Dermis blood vessel endothelial cell (primary cell): Measurements from ENCODE around the gene MEDAG. TPM values are rescaled to one million over a fixed set of nuclear protein-coding genes. Genes with fewer than 3 reads are reported as not detected.
A peak's percentile ranks its signal among the peaks of the same experiment; 100 is the strongest.

Source experiments
- DNase-seq: peaks from one replicate; pipeline ENCODE4 v3.0.0; 2010
- total RNA-seq: library from RNA; depleted of rRNA; stranded (reverse); fragments of >200 nt; gene quantifications from 2 replicates; pipeline ENCODE4 v1.2.3, GENCODE V29; 2014

MEDAG gene
- 30.6 and 37.1 TPM in 2 replicates for total RNA-seq

DNA sequence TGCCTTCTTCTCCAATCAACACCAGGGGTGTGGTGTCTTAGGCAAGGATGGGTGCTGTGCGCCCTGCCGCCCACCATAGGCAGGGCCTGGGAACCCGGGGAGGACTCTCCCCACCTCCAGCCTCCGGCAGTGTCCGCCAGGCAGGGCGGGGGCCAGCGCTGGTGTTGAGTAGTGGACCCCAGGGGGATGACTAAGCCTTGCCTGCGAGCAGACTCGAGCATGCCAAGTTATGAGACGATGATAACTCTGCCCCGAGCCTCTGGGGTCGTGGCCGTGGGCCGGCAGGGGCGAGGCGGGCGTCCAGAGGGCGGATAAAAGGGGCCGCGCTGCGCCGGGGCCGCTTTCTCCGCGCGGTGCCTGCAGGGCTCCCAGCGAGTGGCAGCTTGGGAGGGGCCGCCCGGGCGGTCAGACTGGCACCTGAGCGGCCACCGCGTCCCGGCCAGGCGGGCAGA lies at the start of gene MEDAG:
Gene MEDAG (plus strand): TSS at position 340 of the 452 bp plus-strand sequence. CDS start 245 bp downstream, outside the sequence.
- peak; percentile 81 for DNase-seq

DNA sequence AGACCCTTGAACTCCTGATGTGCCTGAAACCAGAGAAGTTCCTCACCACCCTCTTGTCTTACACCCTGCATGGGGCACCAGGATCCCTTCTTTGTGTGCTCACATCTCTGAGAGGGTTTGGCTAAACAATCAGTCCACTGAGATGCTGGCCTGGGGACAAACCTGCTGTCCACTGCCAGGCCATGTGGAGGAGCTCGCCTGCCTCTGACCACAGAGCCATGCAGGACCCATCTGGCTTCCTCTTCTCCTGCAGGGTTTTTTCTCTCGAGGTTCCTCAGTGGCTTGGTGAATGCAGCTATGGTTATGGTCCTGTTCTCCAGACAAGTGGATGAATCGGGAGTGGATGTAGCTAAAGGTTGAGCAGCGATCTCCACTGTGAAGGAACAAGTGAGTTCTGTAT lies 49.1 kb upstream of the MEDAG start:
- no peak for DNase-seq

DNA sequence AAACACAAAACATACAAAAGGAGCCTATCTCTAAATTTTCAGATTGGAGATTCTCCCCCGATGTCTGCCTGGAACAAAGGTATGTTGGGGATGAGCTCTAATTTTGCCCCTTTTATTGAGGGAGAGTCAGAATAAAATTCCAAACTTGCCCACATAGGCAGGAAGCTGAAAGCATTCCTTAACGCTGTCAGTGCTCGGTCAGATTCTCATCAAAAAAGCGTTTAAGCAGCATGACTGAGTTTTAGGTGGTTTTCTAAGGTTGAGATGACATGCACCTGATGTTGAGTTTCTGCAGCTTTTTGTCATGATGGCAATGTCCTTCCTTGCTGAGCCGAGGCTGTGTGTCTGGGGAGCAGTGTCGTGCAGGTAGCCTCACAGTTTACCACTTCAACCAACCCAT lies 48.4 kb upstream of the MEDAG start:
- no peak for DNase-seq

DNA sequence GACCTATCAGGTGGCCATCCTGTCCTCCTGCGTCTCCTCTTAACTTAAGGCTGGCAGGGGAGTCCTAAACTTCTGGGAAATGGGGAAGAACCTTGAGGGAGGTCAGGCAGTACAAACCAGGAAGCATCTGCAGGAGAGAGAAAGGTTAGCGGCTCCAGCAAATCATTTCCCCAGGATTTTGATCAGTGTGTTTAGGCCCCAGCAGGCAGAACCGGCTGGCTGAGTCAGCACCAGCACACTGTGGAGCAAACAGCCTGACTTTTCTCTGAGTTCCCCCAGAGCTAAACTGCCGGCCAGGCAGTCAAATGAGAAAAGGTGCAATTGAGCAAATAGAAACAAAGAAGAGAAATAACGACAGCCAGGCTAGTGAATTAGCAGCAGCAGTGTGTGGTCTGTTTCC lies 46.7 kb upstream of the MEDAG start:
- DNase-seq, result peak; percentile 60

DNA sequence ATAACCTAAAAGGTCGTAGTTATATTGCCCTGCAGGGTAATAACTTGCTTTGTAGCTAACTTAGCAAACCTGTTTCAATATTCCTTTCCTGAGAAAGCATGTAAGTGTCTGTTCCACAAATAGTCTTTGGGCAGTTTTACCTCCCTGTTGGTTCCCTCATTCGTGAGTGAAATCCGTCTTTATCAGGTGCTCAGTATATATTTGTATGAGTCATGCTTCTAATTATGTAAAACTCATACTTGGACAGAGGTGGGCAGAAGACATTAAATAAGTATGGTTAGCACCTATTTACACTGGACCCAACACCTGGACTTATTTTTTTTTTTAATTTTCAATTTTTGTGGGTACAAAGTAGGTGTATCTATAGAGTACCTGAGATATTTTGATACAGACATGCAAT lies 44.9 kb upstream of the MEDAG start:
- no peak for DNase-seq

DNA sequence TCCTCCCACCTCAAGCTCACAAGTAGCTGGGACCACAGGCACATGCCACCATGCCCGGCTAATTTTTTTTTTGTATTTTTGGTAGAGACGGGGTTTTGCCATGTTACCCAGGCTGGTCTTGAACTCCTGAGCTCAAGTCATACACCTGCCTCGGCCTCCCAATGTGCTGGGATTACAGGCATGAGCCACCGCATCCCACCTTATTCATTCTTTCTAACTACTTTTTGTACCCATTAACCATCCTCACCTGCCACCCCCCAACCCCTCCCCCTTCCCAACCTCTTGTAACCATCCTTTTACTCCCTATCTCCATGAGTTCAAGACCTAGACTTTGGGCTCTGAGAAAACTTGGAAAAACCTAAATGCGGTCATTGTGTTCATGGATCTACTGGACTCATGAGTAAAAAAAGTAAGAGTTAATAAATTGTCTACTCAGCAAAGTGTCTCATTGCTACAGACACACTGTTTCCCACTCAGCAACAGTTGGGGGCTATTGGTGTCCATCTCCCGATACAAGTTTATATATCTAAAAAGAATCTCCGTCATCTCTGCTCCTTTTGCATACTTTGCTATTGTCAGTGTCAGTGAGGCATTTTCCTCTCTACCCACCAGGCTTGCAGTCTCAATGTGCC lies 44.1 kb upstream of the MEDAG start:
- DNase-seq, result no peak

DNA sequence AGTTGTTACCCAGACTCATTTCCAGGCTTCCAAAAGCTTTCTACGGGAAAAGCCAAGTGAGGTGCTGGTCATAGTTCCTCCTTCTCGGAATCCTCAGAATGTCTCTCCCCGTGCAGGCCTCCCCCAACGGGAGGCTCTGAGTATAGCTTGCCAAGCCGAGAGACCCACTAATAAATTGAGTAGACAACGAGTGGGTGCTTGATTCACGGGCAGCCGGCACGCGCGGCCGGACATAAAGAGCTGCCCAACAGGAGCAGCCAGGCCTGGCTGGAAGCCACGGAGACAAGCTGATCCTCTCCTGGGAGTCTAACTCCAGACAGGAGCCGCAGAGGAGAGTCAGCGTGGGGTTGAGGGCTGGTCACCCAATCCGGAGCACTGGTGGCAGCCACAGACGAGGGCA lies 43.4 kb upstream of the MEDAG start:
- DNase-seq, result no peak

DNA sequence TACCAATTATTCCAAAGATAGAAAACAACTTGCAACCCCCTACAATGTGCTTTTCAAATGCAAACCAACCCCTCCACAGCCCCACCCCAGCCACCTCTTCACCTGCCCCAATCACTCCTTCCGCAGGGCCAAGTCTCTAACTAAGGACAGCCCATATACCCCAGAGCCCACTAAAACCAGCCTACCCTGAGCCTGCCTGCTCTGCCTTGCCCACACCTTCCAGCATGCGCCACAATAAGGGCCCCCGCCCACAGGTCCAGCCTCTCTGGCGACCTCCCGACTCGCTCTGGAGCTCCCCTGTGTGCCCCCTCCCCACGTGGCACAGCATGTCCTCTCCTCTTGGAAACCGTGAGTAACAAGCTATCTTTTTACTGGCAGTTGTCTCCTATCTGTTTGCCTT lies 42.8 kb upstream of the MEDAG start:
- DNase-seq, result no peak

DNA sequence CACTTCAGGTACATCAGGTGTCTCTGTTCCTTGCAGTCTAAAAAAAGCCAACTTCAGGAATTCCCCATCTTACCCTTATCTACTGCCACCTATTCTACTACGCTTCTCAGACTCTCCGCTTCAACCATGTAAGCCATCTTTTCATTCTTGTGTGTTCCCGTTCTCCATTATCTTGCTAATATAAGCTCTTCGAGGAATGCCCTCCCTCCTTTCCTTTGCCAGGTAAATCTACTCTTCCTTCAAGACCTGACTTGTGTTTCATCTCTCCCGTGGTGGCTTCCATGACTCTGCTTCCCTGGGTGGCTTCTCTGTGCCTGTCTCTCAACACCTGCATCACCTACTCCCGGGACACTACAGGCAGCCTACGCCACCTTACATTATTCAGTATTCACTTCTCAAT lies 42.3 kb upstream of the MEDAG start:
- no peak for DNase-seq

DNA sequence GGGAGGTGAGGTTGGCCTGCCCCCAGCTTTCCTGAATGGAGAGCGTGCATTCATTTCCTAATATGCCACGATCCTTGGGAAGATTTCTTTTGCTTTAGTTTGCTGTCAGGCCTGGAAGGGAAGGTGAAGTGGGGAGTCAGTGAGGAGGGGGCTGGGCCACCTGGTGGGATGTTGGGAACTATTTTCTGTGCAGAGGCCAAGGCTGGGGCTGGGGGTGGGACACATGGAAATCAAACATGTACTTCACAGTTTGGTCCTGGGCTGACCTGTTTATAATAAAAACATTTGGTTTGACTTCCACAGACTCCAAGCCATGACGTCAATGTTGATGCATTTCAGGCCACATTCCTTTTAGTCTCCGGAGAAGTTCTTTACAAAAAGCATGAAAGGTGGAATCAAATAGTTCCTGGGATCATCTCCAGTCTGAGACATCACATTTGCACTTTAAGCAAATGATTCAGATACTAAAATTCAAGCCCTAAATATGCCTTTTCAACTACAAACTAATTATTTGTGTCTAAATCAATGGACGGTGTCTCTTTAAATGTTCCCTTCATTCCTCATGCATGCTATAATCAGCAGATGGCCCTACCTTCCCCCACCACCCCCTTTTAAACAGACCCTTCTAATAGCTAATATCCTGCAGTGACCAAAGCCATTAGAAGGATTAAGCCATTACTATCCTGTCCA lies 41.5 kb upstream of the MEDAG start:
- DNase-seq, result peak; percentile 72

DNA sequence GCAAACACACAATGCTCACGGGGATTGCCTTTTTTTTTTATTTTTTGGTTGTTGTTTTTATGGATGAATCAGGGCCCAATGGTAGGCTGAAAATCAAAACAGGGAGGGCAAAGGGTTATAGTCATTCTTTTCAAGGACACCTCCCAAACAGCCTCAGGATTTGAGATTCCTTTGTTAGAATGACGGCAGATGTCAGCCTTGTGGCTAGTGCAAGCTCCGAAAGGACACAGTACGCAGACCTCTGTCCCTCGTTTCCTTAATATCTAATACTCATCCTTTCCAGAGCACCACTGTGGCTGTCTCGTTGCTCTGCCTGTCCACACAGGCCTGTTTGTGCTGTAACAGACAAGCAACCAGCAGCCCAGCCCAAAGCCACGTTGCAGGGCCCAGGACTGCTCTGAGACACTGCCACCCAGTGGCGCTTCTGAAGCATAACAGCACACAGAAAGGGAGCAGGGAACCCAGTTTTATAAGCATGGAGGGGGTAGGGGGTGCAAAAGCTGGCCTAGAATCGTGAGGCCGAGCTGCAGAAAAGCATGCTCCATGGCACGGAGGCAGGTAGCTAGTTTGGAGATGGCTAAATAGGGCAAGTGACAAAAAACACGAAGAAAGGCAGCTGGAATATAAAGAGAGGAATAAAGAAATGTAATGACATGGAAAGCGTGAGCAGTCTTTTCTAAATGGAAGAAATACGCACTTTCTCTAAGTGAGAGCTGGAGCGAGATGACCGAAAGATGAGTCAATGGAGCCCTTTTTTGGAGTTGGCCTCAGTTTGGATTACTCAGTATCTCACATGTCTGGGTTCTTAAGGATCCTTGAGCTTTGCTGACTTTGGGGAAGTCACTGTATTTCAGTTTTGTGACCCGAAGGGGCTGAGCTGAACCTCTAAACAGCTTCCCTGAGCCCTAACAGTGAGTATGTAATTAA lies 40.7 kb upstream of the MEDAG start:
- DNase-seq, result peak; percentile 94

DNA sequence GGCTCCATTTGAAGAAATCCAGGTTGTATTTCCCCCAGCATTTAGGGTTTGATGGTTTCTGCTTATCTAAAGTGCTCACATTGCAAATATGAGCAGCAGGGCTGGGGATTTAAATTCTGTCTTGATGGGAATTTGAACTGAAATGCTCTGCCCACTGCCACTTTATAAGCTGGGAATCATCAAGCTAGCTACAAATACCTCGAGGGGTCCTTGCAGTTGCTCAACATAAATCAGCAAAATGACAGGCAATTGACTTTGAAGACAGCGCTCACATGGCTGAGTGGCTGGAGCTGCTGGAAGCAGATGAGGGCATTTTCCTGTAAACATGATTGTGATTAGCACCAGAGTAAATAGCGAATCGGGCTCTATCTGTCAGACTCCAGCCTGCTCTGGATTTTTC lies 39.4 kb upstream of the MEDAG start:
- peak; percentile 16 for DNase-seq

DNA sequence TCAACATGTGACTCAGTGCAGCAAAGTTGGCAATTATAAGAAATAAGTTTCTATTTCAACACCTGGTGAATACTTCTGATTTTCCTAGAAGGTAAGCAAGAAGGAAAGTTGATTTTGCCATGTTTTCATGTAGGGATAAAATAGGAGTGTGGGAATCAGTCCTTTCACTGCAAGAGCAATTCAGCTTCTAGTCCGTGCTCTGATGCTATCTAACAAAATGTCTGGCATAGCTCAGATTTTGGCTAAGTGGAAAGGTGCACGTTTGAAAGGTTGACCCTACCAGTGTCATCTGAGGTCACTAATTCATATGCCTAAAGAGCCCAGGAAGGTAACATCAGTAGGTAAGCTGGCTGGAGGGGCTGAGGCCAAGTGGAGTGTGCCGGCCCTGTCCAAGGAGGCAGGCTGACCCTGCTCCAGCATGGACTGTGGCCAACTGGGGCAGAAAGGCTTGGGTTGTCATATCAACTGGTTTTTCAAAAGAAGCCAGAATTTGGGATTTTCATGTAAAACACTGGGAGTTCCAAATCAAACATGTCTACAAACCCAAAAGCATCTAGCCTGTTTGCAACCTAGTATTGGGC lies 38.9 kb upstream of the MEDAG start:
- no peak for DNase-seq

DNA sequence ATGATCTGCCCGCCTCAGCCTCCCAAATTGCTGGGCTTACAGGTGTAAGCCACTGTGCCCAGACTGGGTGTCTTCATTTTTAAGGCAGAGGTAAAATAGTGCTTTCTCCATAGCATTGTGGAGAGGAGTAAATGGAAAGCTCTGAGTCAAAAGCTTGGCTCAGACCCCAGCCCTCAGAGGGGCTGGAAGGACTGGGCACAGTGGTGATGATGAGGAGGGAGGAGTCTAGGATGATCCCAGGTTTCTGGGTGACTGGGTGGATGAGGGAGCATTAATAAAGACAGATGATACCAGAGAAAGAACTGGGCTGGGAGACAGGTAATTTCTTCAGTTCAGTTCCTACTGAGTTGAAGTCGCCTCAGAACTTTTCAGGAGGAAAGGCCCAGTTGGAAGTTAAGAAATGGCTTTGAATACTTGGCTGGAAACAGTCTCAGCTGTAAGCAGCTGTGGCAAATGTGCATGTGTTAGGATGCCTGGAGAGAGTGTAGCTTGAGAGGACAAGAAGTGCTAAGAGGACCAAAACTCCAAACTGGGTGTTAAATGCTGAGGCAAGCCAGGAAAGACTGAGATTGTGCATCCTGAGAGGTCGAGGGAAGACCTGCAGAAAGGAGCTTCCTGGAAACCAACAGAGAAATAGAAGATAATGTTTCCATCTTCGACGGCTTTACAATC lies 37.1 kb upstream of the MEDAG start:
- DNase-seq, result no peak

DNA sequence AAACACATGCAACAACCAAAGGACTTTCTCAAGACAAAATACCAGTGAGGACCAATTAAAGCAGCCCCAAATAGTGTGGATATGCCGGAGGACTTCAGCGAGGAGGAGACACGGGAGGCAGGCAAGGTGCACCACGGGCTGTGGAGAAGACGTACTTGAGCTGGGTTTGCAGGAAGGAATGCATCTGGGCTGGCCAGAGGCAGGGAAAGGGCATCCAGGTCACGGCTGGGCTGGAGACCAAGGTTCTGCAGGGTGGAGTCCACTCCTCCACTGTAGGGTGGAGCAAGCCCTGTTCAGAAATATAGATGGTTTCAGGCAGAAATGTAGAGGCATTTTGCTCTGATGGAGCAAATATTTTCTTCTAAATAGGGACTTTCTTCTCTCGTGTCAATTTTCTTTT lies 36.6 kb upstream of the MEDAG start:
- no peak for DNase-seq

DNA sequence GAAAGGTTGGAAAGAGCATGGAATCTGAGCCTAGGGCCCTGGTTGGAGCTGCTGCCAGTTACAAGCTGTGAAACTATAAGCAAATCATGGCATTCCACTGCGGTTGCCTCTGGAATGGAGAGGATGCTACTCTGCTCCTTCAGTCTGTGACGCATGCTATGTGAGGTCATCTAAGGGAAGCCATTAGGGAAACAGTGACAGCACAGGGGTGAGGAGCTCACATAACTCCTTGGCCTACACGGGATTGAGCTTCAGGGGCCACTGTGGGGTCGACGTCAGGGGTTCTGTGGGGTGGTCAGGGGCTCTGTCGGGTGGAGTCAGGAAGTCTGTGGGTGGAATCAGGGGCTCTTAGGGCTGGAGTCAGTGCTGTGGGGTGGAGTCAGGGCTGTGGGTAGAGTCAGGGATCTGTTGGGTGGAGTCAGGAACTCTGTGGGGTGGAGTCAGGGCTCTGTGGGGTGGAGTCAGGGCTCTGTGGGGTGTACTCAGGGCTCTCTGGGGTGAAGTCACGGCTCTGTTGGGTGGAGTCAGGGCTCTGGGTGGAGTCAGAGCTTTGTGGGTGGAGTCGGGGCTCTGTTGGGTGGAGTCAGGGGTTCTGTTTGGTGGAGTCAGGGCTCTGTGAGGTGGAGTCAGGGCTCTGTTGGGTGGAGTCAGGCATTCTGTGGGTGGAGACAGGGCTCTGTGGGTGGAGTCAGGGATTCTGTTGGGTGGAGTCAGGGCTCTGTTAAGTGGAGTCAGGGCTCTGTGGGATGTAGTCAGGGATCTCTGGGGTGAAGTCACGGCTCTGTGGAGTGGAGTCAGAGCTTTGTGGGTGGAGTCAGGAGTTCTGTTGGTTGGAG lies 35.8 kb upstream of the MEDAG start:
- peak; percentile 97 for DNase-seq

DNA sequence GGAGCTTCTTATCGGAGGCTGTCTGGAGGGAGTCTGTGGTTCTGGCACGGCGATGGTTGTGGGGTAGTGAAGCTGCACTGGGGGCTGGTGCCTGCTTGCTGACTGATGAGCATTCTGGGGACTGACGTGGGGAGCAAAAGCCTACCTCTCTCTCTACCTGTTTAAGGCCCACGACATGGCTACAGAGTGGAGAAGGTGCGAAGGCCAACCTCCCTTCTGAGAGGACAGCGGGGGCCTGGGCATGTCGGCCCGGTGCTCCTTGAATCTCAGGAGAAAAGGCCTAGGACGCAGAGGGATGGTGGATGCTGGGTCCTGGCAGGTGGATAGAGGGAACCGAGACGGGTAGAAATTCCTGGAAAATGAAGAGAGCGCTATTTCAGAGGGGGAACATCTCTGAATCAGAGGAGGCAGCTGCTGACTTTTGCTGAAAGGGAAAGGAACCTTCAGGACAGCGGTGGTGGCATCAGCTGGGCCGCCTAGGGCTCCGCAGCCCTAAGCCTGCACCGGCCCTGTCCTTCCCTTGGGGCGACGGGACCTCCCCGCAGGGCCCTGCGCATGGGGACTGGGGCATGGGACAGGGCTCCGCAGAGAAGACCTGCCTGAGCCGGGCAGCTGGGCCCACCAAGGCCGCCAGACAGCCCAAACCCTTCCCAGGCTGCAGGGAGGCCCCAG lies 35.0 kb upstream of the MEDAG start:
- DNase-seq, result no peak

DNA sequence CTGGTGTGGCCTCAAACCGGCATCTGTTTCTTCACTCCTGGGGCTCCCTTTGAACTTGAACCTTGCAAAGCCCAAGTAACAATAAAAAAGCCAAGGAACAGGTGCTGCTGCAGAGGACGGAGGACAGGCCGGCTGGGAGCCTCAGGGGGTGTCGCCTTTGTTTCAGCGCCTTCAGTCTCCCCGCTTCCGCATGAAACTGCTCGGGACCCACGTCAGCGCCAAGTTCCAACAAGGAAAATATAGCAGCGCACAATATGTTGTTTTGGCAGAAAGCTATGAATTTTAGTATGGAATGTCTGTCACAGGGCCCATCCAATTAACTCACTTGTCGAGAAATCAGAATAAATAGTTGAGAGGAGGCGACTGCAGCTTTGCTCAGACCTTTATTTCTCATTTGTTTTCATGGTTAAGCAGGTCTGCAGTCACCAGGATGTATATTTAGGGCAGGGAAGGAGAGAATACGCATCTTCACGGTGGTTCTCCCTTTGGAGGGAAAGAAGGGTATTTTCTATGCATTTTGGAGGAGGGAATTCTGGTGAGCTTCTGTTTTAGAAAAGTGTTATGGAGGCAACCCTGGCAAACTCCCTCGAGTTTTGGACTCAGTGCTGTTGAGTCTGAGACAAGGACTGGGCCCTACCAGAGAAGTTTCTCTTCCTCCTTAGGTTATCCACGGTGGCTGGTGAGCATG lies 34.3 kb upstream of the MEDAG start:
- DNase-seq, result no peak

DNA sequence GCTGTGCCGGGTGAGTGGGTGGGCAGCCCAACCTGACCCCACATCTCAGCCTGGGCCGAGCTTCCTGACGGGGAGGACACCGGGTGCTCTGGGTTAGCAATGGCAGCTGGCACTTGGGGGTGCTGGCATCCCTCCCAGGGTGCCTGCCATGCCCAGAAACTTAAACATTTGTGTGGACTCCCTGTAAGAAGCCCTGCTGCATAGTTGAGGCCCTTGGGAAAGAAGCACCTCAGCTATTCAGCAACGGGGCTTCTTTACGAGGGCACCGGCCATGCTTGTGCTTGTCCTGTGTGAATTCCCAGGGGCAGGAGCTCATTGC lies 33.8 kb upstream of the MEDAG start:
- DNase-seq, result no peak

DNA sequence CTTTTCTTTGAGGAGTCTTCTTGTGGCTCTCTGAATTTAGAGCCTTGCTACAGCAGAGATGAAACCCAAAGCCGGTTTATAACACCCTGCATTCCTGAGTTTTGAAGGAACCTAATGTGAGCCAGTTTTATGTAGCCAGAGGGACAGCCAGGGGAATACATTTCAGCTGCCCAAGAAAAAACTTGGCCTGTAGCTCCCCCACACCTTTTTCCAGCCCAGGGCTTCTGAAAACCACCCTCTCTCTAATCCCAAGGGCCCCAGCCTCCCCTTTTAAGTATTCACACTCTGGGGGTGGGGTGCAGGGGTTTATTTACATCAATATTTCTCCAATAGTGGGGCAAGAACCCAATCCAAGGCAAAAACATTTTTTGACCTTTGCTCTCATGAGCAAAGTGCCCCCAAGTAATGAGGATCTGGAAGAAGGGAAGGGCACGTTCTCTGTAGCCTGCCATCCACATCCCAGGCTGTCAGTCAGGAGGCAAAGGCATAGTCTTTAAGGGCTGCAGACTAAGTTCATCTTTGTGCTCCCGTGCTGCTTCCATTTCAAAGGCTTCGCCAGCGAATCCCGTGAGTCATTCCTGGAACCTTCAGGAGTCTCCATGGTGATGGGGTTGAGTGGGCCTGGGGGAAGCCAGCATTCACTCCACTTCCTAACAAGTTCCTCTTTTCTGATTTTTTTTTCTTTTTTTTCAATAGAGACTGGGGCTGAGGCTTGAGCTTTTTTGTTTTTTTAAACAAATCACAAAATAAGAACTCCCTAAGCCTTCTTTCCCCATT lies 33.2 kb upstream of the MEDAG start:
- DNase-seq, result peak; percentile 93
